Endodermal cell (in vitro differentiated cells): ENCODE data around the gene MOCOS. TPM values are rescaled to one million over a fixed set of nuclear protein-coding genes. Genes with fewer than 3 reads are reported as not detected.

ENCODE experiments used
- DNase-seq: peaks from one replicate; pipeline ENCODE4 v3.0.0-alpha.2; 2017
- H3K27ac ChIP-seq: 2 replicates; pipeline ENCODE4 v1.5.1; 2013; ENCODE audit warnings: mild to moderate bottlenecking, low read depth, low read length, moderate library complexity
- H3K27me3 ChIP-seq: 2 replicates; pipeline ENCODE4 v1.6.1; 2013; ENCODE audit warnings: mild to moderate bottlenecking, low read length, moderate library complexity; ENCODE audit not compliant: insufficient read depth, control insufficient read depth, poor library complexity, severe bottlenecking
- H3K36me3 ChIP-seq: 2 replicates; pipeline ENCODE4 v1.7.0; 2013; ENCODE audit warnings: mild to moderate bottlenecking, low read length, moderate library complexity; ENCODE audit not compliant: control insufficient read depth, insufficient read depth
- H3K4me1 ChIP-seq: one replicate; pipeline ENCODE4 v1.7.0; 2013; ENCODE audit warnings: low read length; ENCODE audit not compliant: control insufficient read depth, insufficient read depth
- H3K4me3 ChIP-seq: 2 replicates; pipeline ENCODE4 v1.5.1; 2013; ENCODE audit warnings: mild to moderate bottlenecking, low read length, moderate library complexity
- H3K9ac ChIP-seq: 2 replicates; pipeline ENCODE4 v1.6.1; 2013; ENCODE audit warnings: mild to moderate bottlenecking, low read length, moderate library complexity; ENCODE audit not compliant: poor library complexity, severe bottlenecking; ENCODE audit errors: extremely low read depth
- H3K9me3 ChIP-seq: 2 replicates; pipeline ENCODE4 v1.6.1; 2013; ENCODE audit warnings: mild to moderate bottlenecking, low read length, moderate library complexity; ENCODE audit not compliant: control insufficient read depth
- H3K27ac Mint-ChIP-seq: 2 replicates; pipeline ENCODE4 v1.8.0; 2020; ENCODE audit warnings: mixed read lengths
- H3K27me3 Mint-ChIP-seq: 2 replicates; pipeline ENCODE4 v1.8.0; 2021; ENCODE audit warnings: mild to moderate bottlenecking, mixed read lengths; ENCODE audit not compliant: insufficient read depth
- H3K36me3 Mint-ChIP-seq: 2 replicates; pipeline ENCODE4 v1.8.0; 2020; ENCODE audit warnings: low read depth, mixed read lengths
- H3K4me1 Mint-ChIP-seq: 2 replicates; pipeline ENCODE4 v1.8.0; 2020; ENCODE audit warnings: mixed read lengths
- H3K4me3 Mint-ChIP-seq: 2 replicates; pipeline ENCODE4 v1.8.0; 2020; ENCODE audit warnings: mild to moderate bottlenecking, moderate library complexity, mixed read lengths
- H3K9me3 Mint-ChIP-seq: 2 replicates; pipeline ENCODE4 v1.8.0; 2020; ENCODE audit warnings: mild to moderate bottlenecking, mixed read lengths
- CTCF ChIP-seq: fragments of 200-600 bp; sonication (generic); conservative IDR thresholded peaks from 2 replicates; pipeline ENCODE4 v1.5.0; 2021; ENCODE audit warnings: antibody characterized with exemption, mild to moderate bottlenecking
- WGBS, 2 experiments: methylation state at CpG; one replicate each; pipeline versions ENCODE4 v1.1.5 to v1.1.7; 2013; ENCODE audit warnings: missing lambda C conversion rate in 2 of 2, mixed read lengths in 1 of 2; ENCODE audit not compliant: insufficient coverage in 1 of 2, insufficient read length in 1 of 2; 5-methylcytosine and 5-hydroxymethylcytosine counted together
- total RNA-seq, 2 donors: library from RNA; stranded (reverse); fragmentation: NEBNext Ultra II Directional in 1 of 2; extraction: Animal tissue kit (Norgen Biotek cat#: 25700) in 1 of 2; gene quantifications; 2 replicates in 1 of 2; 3 replicates in 1 of 2; pipeline ENCODE4 v1.2.1, GENCODE V29; 2021

Gene MOCOS
- total RNA-seq, 2 donors from 2014 or later: 0.51 to 1.4 TPM

- H3K4me3 ChIP-seq: no peak overlapping the region
- peaks cover 92% of the 10 kb centered on the region for H3K36me3 ChIP-seq
- Mint-ChIP-seq H3K36me3 (peaks cover 76% of the 10 kb centered on the region), H3K4me3 (no peak overlapping the region), H3K27me3 (no peaks in the 10 kb centered on the region), H3K9me3 (no peaks in the 10 kb centered on the region), H3K4me1 (no peaks in the 10 kb centered on the region), H3K27ac (no peak overlapping the region)
- 88 to 89% methylated on average over 1 of the region's 3 CpGs for WGBS, 2 experiments
- no peak overlapping the region for H3K27ac ChIP-seq
- no peak for TF ChIP-seq CTCF
- DNase-seq: no peak
- peaks cover 4% of the 10 kb centered on the region for H3K4me1 ChIP-seq
- no peaks in the 10 kb centered on the region for H3K27me3 ChIP-seq
- H3K9ac ChIP-seq: no peak overlapping the region
- no peaks in the 10 kb centered on the region for H3K9me3 ChIP-seq
Observed at GRCh38 chr18:36142751-36143150, 44.5 kb upstream of the MOCOS start.

GRCh38 chr18:36143391-36143790 is 43.9 kb upstream of the MOCOS start:
- TF ChIP-seq CTCF: no peak
- DNase-seq: no peak
- no peaks in the 10 kb centered on the region for H3K4me1 Mint-ChIP-seq
- H3K9me3 Mint-ChIP-seq: no peaks in the 10 kb centered on the region
- no peak overlapping the region for H3K9ac ChIP-seq
- WGBS, 2 experiments: 90% methylated on average over 2 of the region's 2 CpGs; no CpG with 5 or more reads in 1 of the 2 experiments
- no peaks in the 10 kb centered on the region for H3K27me3 Mint-ChIP-seq
- H3K36me3 ChIP-seq: peaks cover 91% of the 10 kb centered on the region
- no peaks in the 10 kb centered on the region for H3K4me1 ChIP-seq
- H3K4me3 ChIP-seq: no peak overlapping the region
- no peak overlapping the region for H3K27ac ChIP-seq
- no peak overlapping the region for H3K27ac Mint-ChIP-seq
- H3K4me3 Mint-ChIP-seq: no peak overlapping the region
- H3K36me3 Mint-ChIP-seq: peaks cover 77% of the 10 kb centered on the region
- H3K9me3 ChIP-seq: no peaks in the 10 kb centered on the region
- no peaks in the 10 kb centered on the region for H3K27me3 ChIP-seq

- Histone ChIP-seq H3K27ac (no peak overlapping the region), H3K4me1 (no peaks in the 10 kb centered on the region), H3K9me3 (no peaks in the 10 kb centered on the region), H3K27me3 (no peaks in the 10 kb centered on the region), H3K9ac (no peak overlapping the region), H3K36me3 (peaks cover 82% of the 10 kb centered on the region), H3K4me3 (no peak overlapping the region)
- no peak for DNase-seq
- whole genome bisulfite sequencing, 2 experiments: 95 to 100% methylated on average over 1 to 4 of the region's 5 CpGs
- TF ChIP-seq CTCF: no peak
- Mint-ChIP-seq H3K4me1 (no peaks in the 10 kb centered on the region), H3K4me3 (no peak overlapping the region), H3K36me3 (peaks cover 77% of the 10 kb centered on the region), H3K9me3 (no peaks in the 10 kb centered on the region), H3K27ac (no peak overlapping the region), H3K27me3 (no peaks in the 10 kb centered on the region)
Observed at GRCh38 chr18:36149514-36150289, 37.6 kb upstream of the MOCOS start.
